Measurements from ENCODE around the gene MFF.
A peak's percentile ranks its signal among the peaks of the same experiment; 100 is the strongest.

The MFF gene

GRCh38 chr2:227401550-227401949, 76.5 kb downstream of the MFF start:
- Histone ChIP-seq H3K4me3 (no peak overlapping the region), H3K9ac (ENCODE audit: insufficient read length) (no peak overlapping the region), H3K36me3 (ENCODE audit: insufficient read depth, low read length) (no peaks in the 10 kb centered on the region), H3K27ac (no peak overlapping the region), H3K9me3 (ENCODE audit: low read depth, low read length) (no peaks in the 10 kb centered on the region)
- no peak for TF ChIP-seq EZH2 (IDR thresholded peaks at IDR 0.05)
- TF ChIP-seq POLR2AphosphoS5 (IDR thresholded peaks at IDR 0.05; ENCODE audit: borderline replicate concordance, low read depth, low read length), result no peak
- DNase-seq (ENCODE audit: low read depth, low spot score), result no peak

GRCh38 chr2:227402321-227402720, 77.3 kb downstream of the MFF start:
- H3K9ac ChIP-seq (ENCODE audit: insufficient read length), result no peak overlapping the region
- H3K36me3 ChIP-seq (ENCODE audit: insufficient read depth, low read length), result no peaks in the 10 kb centered on the region
- no peak overlapping the region for H3K4me3 ChIP-seq
- DNase-seq (ENCODE audit: low read depth, low spot score), result no peak
- no peaks in the 10 kb centered on the region for H3K9me3 ChIP-seq (ENCODE audit: low read depth, low read length)
- H3K27ac ChIP-seq, result no peak overlapping the region
- TF ChIP-seq EZH2 (IDR thresholded peaks at IDR 0.05) (no peak), FOXP2 (optimal IDR thresholded peaks at IDR 0.05; ENCODE audit: control extremely low read depth, extremely low read length, insufficient read depth) (no peak), POLR2AphosphoS5 (IDR thresholded peaks at IDR 0.05; ENCODE audit: borderline replicate concordance, low read depth, low read length) (no peak)

- no peak for TF ChIP-seq POLR2AphosphoS5 (IDR thresholded peaks at IDR 0.05; ENCODE audit: borderline replicate concordance, low read depth, low read length)
- TF ChIP-seq FOXP2 (optimal IDR thresholded peaks at IDR 0.05; ENCODE audit: control extremely low read depth, extremely low read length, insufficient read depth), result no peak
- no peak for TF ChIP-seq EZH2 (IDR thresholded peaks at IDR 0.05)
- H3K4me3 ChIP-seq, result no peak overlapping the region
- no peak overlapping the region for H3K9ac ChIP-seq (ENCODE audit: insufficient read length)
- no peak overlapping the region for H3K27ac ChIP-seq
- no peaks in the 10 kb centered on the region for H3K36me3 ChIP-seq (ENCODE audit: insufficient read depth, low read length)
- no peaks in the 10 kb centered on the region for H3K9me3 ChIP-seq (ENCODE audit: low read depth, low read length)
- DNase-seq (ENCODE audit: low read depth, low spot score), result no peak
Observed at GRCh38 chr2:227402959-227403358, 77.9 kb downstream of the MFF start.

DNA sequence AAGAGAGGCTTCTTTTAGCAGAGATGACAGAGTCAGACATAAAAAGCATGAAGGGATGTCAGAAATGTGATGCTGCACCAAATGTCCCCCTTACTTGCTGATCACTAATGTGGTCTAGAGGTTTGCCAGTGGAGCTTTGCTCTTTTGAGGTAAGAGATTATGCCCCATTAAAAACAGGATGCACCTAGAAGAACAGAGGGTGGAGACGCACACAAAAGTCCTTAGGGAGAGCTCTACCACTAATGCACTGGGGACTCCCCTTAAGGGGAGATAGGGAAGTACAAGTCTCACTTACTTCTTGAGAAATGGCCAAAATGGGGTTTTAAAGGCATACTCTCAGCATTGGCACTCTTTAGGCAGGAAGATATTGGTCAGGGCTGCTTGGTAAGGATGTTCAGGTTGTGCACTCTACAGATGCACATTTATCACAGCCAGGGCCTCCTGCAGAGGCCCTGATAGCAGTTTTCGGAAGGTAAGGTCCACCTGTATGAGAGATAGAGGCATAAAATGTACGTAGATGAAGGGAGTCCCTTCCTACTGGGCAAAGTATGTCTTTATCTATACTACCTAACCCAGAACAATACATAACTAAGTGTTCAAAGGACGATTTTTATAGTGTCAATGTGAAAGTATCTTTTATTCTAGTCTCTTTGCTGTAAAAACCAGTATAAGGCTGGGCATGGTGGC, 79.7 kb downstream of the MFF start:
- Histone ChIP-seq H3K4me3 (no peak overlapping the region), H3K36me3 (ENCODE audit: insufficient read depth, low read length) (no peaks in the 10 kb centered on the region), H3K9me3 (ENCODE audit: low read depth, low read length) (no peaks in the 10 kb centered on the region), H3K9ac (ENCODE audit: insufficient read length) (no peak overlapping the region), H3K27ac (no peak overlapping the region)
- no peak for DNase-seq (ENCODE audit: low read depth, low spot score)
- TF ChIP-seq EZH2 (IDR thresholded peaks at IDR 0.05) (no peak), POLR2AphosphoS5 (IDR thresholded peaks at IDR 0.05; ENCODE audit: borderline replicate concordance, low read depth, low read length) (no peak), FOXP2 (optimal IDR thresholded peaks at IDR 0.05; ENCODE audit: control extremely low read depth, extremely low read length, insufficient read depth) (no peak)

DNA sequence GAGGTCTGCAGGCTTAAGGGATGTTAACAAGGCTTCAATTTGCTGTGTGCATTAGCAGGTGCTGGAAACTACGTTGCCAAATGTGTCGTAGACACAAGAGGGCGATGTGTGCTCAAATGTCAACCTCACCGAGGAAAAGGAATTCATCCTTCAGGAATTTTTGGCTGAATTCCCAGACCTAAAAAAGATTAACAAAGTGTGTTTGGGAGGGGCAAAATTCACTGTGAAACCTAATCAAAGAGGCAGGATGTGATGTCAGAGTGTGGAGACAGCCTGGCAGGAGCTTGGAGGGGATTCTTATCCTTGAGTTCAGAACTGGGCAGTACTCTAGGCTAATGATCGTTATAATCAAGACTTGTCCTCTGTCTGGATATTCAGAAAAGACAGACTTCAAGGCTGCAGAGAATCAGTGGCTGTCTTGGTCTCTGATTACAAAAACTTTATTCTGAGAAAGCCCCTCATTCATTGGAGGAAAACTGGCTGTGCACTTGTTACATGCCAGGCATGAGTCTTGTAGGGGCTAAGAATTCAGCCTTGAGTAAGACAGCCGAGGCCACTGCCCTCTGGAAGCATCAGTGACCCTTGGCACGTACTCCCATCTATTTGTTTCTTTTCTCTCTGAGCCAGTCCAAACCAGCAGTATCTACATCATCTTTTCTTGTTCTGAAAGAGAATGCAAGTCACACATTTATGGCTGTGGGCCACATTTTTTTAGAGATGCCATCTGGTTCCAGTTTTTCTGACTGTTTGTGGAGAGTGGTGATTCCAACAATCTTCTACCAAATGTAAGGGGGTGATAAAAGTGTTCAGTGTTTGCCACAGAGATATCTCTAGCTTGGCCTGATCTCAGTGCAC, 81.4 kb downstream of the MFF start:
- H3K9ac ChIP-seq (ENCODE audit: insufficient read length), result peak overlapping the region; percentile 68
- DNase-seq (ENCODE audit: low read depth, low spot score), result peak; percentile 99
- TF ChIP-seq POLR2AphosphoS5 (IDR thresholded peaks at IDR 0.05; ENCODE audit: borderline replicate concordance, low read depth, low read length) (peak; percentile 31; the same call in 1 of the 2 replicates), FOXP2 (optimal IDR thresholded peaks at IDR 0.05; ENCODE audit: control extremely low read depth, extremely low read length, insufficient read depth) (peak; percentile 46), EZH2 (IDR thresholded peaks at IDR 0.05) (no peak)
- H3K4me3 ChIP-seq, result peak overlapping the region; percentile 71
- no peaks in the 10 kb centered on the region for H3K36me3 ChIP-seq (ENCODE audit: insufficient read depth, low read length)
- H3K27ac ChIP-seq, result peak overlapping the region; percentile 99
- H3K9me3 ChIP-seq (ENCODE audit: low read depth, low read length), result no peaks in the 10 kb centered on the region

Data from SK-N-MC (cell line).